Measurements from ENCODE around the gene CUL1.
"Not testable (repeated sequence)": the region's sequence is repeated elsewhere in the genome, so short reads cannot be mapped to it uniquely, and the experiment has no call there.

CUL1 gene

DNA sequence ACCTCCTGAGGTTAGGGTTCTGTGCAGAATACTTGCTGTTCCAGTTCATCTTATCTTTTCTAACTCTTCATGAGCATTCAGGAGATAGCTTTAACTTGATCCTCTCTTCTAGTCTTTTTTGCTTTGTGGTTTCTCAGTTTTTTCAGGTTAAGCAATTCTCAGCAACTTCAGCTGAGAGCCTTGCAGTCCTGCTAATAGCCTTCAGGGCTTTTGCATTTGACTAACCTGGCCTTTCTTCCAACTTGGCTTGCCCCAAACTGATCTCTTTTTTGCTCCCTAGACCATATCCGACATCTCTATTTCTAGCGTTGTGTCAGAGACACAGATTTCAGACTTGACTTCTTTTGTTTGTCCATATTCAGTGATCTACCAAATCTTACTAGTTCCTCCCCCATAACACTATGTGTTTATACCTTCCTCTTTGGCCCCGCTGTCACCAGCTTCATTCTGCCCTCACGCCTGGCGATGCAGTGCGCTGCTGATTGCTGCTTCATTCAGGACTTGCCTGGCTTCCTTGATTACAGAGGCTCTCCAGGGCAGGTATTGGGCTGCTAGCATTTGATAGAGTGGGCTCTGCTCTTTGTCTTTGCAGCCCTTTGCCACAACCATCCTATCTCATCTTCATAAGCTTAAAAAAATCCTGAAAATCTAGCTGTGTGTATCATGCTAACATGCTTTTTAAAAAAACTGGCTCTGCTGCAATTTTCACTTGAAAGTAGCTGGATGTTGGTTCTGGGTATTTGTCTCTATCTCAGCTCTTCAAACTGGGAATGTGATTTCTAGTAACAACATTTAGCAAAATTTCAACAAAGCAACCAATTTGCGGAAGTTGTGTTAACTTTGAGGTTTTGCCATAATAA is 9.6 kb downstream of the CUL1 start:
- H3K4me3 ChIP-seq (IDR thresholded peaks at IDR 0.05; ENCODE audit: insufficient read depth, low read depth, low read length) = peak overlapping the region; percentile 56
- H3K36me3 ChIP-seq (ENCODE audit: insufficient read depth) = no peaks in the 10 kb centered on the region
- H4K20me1 ChIP-seq (ENCODE audit: insufficient read depth) = peaks cover 75% of the 10 kb centered on the region
- TF ChIP-seq, protein P1, sequence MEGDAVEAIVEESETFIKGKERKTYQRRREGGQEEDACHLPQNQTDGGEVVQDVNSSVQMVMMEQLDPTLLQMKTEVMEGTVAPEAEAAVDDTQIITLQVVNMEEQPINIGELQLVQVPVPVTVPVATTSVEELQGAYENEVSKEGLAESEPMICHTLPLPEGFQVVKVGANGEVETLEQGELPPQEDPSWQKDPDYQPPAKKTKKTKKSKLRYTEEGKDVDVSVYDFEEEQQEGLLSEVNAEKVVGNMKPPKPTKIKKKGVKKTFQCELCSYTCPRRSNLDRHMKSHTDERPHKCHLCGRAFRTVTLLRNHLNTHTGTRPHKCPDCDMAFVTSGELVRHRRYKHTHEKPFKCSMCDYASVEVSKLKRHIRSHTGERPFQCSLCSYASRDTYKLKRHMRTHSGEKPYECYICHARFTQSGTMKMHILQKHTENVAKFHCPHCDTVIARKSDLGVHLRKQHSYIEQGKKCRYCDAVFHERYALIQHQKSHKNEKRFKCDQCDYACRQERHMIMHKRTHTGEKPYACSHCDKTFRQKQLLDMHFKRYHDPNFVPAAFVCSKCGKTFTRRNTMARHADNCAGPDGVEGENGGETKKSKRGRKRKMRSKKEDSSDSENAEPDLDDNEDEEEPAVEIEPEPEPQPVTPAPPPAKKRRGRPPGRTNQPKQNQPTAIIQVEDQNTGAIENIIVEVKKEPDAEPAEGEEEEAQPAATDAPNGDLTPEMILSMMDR (conservative IDR thresholded peaks at IDR 0.05; ENCODE audit: low read depth, low read length) = 0 out of 2 replicates have a peak, but pooled peaks have one; percentile 1
- H3K27me3 ChIP-seq (ENCODE audit: insufficient read depth, low read depth) = no peaks in the 10 kb centered on the region
- peak overlapping the region; percentile 18; the same call in 1 of the 2 replicates for H3K9ac ChIP-seq
- peaks cover 99% of the 10 kb centered on the region for H3K4me1 ChIP-seq (ENCODE audit: low read depth, poor library complexity, severe bottlenecking)
- H3K79me2 ChIP-seq (ENCODE audit: insufficient read depth, low read depth) = peaks cover 100% of the 10 kb centered on the region
- H2AFZ ChIP-seq (ENCODE audit: low read depth) = no peak overlapping the region
- H3K27ac ChIP-seq = peak overlapping the region; percentile 65
- peak overlapping the region; percentile 82 for H3K4me2 ChIP-seq

DNA sequence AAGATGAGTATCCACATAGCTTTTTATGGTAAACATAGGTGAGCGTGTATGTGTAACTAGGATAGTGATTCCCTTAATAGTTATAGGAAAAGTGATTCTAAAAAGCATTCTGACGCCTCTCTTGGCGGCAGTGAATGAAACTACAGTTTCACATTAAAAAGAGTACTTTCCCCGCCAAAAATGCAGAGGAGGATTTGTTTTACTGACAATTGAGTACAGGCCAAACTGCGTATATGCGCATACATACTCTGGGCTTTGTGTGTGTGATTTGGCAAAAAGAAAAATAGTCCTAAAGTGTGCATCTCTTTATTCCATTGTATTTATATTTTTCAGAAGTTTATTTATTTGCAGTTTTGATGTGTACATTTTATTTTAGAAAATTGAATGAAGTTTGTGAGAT is 10.3 kb downstream of the CUL1 start:
- Histone ChIP-seq H3K4me2 (peak overlapping the region; percentile 82), H3K27ac (peak overlapping the region; percentile 65), H3K4me1 (ENCODE audit: low read depth, poor library complexity, severe bottlenecking) (peaks cover 99% of the 10 kb centered on the region), H2AFZ (ENCODE audit: low read depth) (no peak overlapping the region), H3K9ac (peak overlapping the region; percentile 18; the same call in 1 of the 2 replicates), H4K20me1 (ENCODE audit: insufficient read depth) (peaks cover 69% of the 10 kb centered on the region), H3K4me3 (IDR thresholded peaks at IDR 0.05; ENCODE audit: insufficient read depth, low read depth, low read length) (peak overlapping the region; percentile 56), H3K27me3 (ENCODE audit: insufficient read depth, low read depth) (no peaks in the 10 kb centered on the region), H3K79me2 (ENCODE audit: insufficient read depth, low read depth) (peaks cover 100% of the 10 kb centered on the region), H3K36me3 (ENCODE audit: insufficient read depth) (no peaks in the 10 kb centered on the region)
- TF ChIP-seq, protein P1 (conservative IDR thresholded peaks at IDR 0.05; ENCODE audit: low read depth, low read length) = no peak

DNA sequence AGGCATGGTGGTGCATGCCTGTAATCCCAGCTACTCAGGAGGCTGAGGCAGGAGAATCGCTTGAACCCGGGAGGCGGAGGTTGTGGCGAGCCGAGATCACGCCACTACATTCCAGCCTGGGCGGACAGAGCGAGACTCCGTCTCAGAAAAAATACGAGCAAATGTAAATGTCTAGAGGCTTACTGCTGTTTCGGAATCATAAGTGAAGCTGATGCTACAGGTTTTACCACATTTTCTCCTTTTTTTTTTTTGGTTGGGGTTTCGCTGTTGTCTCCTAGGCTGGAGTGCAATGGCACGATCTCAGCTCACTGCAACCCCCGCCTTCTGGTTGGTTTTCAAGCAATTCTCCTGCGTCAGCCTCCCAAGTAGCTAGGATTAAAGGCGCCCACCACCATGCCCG is 11.7 kb downstream of the CUL1 start:
- Histone ChIP-seq H4K20me1 (ENCODE audit: insufficient read depth) (peaks cover 68% of the 10 kb centered on the region), H3K4me1 (ENCODE audit: low read depth, poor library complexity, severe bottlenecking) (peaks cover 99% of the 10 kb centered on the region), H3K79me2 (ENCODE audit: insufficient read depth, low read depth) (peaks cover 100% of the 10 kb centered on the region)
- not testable (repeated sequence) for H3K36me3 ChIP-seq (ENCODE audit: insufficient read depth); H3K4me2 ChIP-seq; H3K4me3 ChIP-seq (IDR thresholded peaks at IDR 0.05; ENCODE audit: insufficient read depth, low read depth, low read length); H3K27ac ChIP-seq; H3K27me3 ChIP-seq (ENCODE audit: insufficient read depth, low read depth); H2AFZ ChIP-seq (ENCODE audit: low read depth); H3K9ac ChIP-seq

DNA sequence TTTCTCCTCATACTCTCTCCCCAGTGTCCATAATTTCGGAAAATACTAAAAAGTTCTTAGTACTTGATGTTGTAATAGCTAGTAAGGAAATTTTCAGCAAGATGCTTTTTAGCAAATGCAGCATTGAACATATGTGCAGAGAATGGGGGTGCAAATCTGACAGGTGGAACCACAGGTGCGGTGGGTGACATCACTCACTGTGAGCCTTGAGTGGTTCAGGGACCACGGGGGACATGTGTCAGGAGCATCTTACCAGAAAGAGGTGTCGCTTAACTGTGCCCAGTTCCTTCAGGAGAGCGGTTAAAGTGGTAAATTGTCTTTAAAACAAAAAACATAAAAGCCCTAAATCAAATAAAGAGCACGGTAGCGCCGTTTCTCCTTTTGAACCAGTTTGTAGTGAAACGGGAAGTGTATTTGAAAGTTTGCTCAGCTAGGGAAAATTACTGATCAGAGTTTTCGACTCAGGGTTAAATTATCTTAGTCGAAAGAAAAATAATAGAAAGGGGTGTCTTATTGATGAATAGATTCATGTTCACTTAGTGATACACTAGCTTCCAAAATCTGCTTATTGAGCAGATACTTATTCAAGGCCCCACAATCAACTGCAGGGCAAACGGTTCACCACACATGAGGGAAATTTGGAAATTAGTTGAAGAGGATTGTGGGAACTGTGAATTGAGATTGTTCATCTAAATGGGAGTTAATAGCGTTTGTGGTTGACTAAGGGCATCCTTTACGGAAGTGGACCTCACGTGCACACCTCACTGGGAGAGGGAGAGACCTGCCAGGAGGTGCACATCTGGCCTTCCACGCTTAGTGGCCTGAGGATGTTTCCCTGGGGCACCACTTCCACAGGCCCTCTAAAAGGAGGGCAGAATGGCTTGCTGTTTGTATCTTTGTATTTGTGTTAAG is 12.7 kb downstream of the CUL1 start:
- Histone ChIP-seq H3K27ac (peak overlapping the region; percentile 57), H3K79me2 (ENCODE audit: insufficient read depth, low read depth) (peaks cover 100% of the 10 kb centered on the region), H3K4me2 (peak overlapping the region; percentile 90), H3K9ac (no peak overlapping the region), H3K4me1 (ENCODE audit: low read depth, poor library complexity, severe bottlenecking) (peaks cover 99% of the 10 kb centered on the region), H2AFZ (ENCODE audit: low read depth) (no peak overlapping the region), H3K27me3 (ENCODE audit: insufficient read depth, low read depth) (no peaks in the 10 kb centered on the region), H3K36me3 (ENCODE audit: insufficient read depth) (no peaks in the 10 kb centered on the region), H4K20me1 (ENCODE audit: insufficient read depth) (peaks cover 66% of the 10 kb centered on the region), H3K4me3 (IDR thresholded peaks at IDR 0.05; ENCODE audit: insufficient read depth, low read depth, low read length) (no peak overlapping the region)
- TF ChIP-seq, protein P1 (conservative IDR thresholded peaks at IDR 0.05; ENCODE audit: low read depth, low read length) = no peak

Data from KMS-11 (cell line).